Stimulated activated naive CD4-positive, alpha-beta T cell (primary cell): ENCODE measurements around the gene TEKT3.
A peak's percentile ranks its signal among the peaks of the same experiment; 100 is the strongest.

Source experiments
- DNase-seq, 6 experiments: peaks; one replicate each; lab custom pipeline; 2025; lab: John Stamatoyannopoulos, UW

The TEKT3 gene

DNA sequence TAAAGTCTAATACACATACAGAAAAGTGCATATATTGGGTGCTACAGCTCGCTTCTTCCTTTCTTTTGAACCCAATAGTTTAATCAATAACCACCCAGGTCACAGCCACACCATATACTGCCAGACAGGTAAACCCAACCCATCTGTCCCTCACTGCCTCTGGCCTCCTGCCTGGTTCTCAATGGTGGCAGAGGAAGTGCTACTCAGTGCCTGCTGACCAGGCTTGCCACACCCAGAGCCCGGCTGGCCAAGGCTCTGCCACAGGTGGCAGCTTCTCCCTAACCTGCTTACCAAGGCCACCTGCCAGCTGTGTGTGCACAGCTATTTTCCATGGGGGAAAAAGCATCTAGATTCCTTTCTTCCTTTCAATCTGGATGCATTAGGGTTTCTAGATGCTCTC is 76.9 kb downstream of the TEKT3 start:
- no peak for DNase-seq

GRCh38 chr17:15263680-15264079 is 77.7 kb downstream of the TEKT3 start:
- DNase-seq: no peak

- no peak for DNase-seq
Measured at GRCh38 chr17:15263206-15263579, 78.2 kb downstream of the TEKT3 start.

GRCh38 chr17:15262291-15263205 is 78.8 kb downstream of the TEKT3 start:
- no peak for DNase-seq

DNA sequence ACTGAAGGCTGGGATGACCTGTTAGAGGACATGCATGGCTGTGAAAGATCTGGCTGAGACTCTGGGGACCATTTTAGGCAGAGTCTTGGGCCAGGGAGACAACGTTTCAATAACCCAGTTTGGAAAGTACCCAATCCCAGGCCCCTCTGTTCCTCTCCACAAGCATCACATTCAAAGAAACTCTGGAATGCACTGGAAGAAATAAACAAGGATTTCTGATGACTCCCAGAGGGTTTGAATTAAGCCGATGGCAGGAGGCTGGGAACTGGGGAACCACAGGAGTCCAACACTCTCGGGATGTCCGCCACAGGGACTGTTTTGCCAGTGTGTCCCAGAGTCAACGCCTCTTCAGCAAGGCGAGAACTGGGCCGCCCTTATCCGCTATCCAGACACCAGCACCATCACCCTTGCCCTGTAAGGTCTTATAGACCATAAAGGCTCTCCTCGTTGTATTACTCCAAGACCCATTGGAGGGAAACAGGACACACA is 79.6 kb downstream of the TEKT3 start:
- no peak for DNase-seq

DNA sequence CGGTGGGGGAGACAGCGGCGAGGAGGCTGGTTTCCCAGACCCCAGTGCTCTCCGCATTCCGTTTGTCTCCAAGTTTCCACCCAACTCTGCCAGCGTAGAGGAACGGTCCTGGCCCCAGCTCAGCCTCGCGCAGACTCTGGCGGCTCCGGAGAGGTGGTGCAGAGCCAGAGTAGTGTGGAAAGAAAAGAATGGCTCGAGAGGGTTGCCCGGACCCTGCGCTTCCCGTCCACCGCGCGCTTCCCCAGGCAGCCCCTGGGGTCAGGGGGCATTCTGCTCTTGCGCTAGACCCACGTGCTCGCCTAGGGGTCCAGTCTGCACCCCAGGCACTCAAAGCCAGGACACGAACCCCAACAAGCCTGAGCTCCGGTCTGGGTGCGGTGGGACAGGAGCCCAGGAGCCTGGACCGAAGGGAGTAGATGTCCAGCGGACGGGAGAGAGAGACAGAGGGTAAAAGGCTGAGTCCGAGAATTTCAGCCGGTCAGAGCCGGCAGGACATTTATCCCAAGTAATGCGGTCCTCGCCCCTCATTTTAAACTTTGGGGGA is 80.1 kb downstream of the TEKT3 start:
- DNase-seq: no peak

- peak in 2 of 6 experiments; percentile 7 to 30 for DNase-seq
Measured at GRCh38 chr17:15260376-15261257, 80.8 kb downstream of the TEKT3 start.

DNA sequence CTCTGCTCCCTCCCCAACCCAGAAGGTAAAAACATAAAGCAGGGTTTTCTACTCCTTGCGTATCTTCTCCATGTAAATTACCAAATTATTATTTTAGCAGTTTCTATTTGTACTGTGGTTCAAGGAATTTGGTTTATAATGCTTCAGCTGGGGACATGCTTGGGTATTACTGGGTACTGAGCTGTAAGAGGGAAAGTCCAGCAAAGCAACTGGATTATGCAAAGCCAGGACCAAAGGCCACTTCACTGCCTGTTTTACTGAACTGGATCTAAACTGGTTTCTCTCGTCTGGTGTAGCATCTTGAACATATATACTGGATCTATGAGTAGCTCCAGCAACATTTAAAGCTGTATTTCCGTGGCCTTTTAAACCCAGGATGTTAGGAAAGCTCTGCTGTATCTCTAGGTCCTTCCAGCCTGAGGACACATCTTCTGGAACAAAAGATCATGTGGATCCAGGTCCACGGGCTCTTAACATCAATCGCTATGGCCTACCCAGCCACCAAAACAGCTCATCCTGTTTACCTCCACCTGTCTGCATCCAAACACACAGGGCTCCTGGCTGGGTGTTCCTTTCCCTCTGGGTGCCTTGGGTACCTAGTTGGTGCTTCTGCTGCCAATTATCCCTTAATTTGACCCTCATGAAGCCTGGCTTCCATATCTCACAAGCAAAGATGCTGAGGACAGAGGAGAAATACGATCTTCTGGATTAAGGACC is 83.4 kb downstream of the TEKT3 start:
- DNase-seq: no peak

DNA sequence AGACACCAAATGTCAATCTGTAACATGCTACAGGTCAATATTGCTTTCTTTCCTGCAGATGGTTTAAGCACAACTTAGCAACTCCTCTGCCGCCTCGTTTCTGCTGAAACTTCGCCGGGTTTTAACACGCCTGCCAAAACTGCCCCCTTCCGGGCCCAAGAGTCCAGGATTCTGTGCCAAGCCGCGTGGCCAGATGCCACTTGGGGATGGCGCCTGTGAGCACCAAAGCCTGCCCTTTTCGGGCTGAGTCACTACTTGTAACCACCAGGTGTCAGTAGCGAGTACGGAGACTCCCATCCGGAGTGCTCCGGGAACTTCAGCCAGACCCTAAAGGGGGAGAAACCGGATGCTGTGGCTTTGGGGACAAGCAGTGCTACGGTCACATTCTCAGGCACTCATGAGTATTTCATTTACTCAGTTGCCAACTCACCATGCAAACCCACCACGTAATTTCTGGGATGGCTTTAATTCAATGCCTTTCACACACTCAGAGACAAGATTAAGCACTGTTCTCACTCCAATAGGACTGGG is 84.1 kb downstream of the TEKT3 start:
- DNase-seq: peak in 5 of 6 experiments; percentile 8 to 62 (median 15)

- DNase-seq: no peak
Measured at GRCh38 chr17:15256689-15257088, 84.7 kb downstream of the TEKT3 start.

GRCh38 chr17:15255713-15256454 is 85.5 kb downstream of the TEKT3 start:
- no peak for DNase-seq
